KMS-11 (cell line): ENCODE data around the gene FBXO22.
"Not testable (repeated sequence)": the region's sequence is repeated elsewhere in the genome, so short reads cannot be mapped to it uniquely, and the experiment has no call there.

Source experiments
- H2AFZ ChIP-seq: fragments of 200-600 bp; sonication (generic); 2 replicates; pipeline ENCODE4 v1.6.1; 2016; ENCODE audit warnings: antibody characterized with exemption, mixed run types, low read depth
- H3K27ac ChIP-seq: fragments of 200-600 bp; sonication (generic); 2 replicates; pipeline ENCODE4 v1.6.1; 2016; ENCODE audit warnings: mild to moderate bottlenecking, mixed run types
- H3K27me3 ChIP-seq: fragments of 200-600 bp; sonication (generic); 2 replicates; pipeline ENCODE4 v1.6.1; 2017; ENCODE audit warnings: mild to moderate bottlenecking, low read depth, mixed run types, moderate library complexity; ENCODE audit not compliant: insufficient read depth
- H3K36me3 ChIP-seq: fragments of 200-600 bp; sonication (generic); 2 replicates; pipeline ENCODE4 v1.6.1; 2017; ENCODE audit warnings: mild to moderate bottlenecking, mixed run types; ENCODE audit not compliant: insufficient read depth
- H3K4me1 ChIP-seq: fragments of 200-600 bp; sonication (generic); 2 replicates; pipeline ENCODE4 v1.6.1; 2016; ENCODE audit warnings: mild to moderate bottlenecking, low read depth, mixed run types; ENCODE audit not compliant: poor library complexity, severe bottlenecking
- H3K4me2 ChIP-seq: fragments of 200-600 bp; sonication (generic); 2 replicates; pipeline ENCODE4 v1.7.0; 2016; ENCODE audit warnings: mild to moderate bottlenecking, mixed run types
- H3K4me3 ChIP-seq: fragments of 200-600 bp; sonication (generic); IDR thresholded peaks from 2 replicates; pipeline ENCODE4 v1.6.1; 2017; ENCODE audit warnings: low read depth, low read length, mixed read lengths; ENCODE audit not compliant: insufficient read depth
- H3K79me2 ChIP-seq: fragments of 200-600 bp; sonication (generic); 2 replicates; pipeline ENCODE4 v1.6.1; 2016; ENCODE audit warnings: low read depth, mixed run types; ENCODE audit not compliant: insufficient read depth
- H3K9ac ChIP-seq: fragments of 200-600 bp; sonication (generic); 2 replicates; pipeline ENCODE4 v1.6.1; 2016; ENCODE audit warnings: mild to moderate bottlenecking, mixed run types
- H4K20me1 ChIP-seq: fragments of 200-600 bp; sonication (generic); 2 replicates; pipeline ENCODE4 v1.6.1; 2016; ENCODE audit warnings: mild to moderate bottlenecking, mixed run types; ENCODE audit not compliant: insufficient read depth
- CTCF ChIP-seq: fragments of 200-600 bp; sonication (generic); conservative IDR thresholded peaks from 2 replicates; pipeline ENCODE4 v1.6.1; 2017; ENCODE audit warnings: low read depth, mild to moderate bottlenecking, antibody characterized with exemption, low read length, moderate library complexity, mixed read lengths

FBXO22 gene

GRCh38 chr15:75955720-75956119 is 52.0 kb downstream of the FBXO22 start:
- no peak for TF ChIP-seq CTCF
- no peaks in the 10 kb centered on the region for H3K4me1 ChIP-seq

DNA sequence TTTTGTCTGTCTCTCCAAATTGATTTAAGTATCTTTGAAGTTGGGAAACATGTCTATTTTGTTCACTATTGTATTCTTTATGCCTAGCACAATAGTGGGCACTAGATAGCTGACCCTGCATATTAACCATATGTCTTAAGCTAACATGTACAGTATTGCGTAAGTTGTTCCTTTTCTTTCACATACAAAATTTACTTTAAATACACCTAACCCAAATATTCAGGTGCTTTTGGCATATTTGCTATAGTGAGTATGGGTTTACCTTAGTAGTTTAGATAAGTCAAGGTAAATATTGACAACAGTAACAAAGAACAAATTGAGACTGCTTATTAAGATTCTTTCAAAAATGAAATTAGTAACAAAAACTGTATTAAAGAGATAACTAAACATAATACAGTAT is 57.7 kb downstream of the FBXO22 start:
- no peaks in the 10 kb centered on the region for H3K4me1 ChIP-seq
- no peak for TF ChIP-seq CTCF
- no peak overlapping the region for H3K9ac ChIP-seq
- no peak overlapping the region for H2AFZ ChIP-seq
- H3K79me2 ChIP-seq: no peaks in the 10 kb centered on the region
- H4K20me1 ChIP-seq: no peaks in the 10 kb centered on the region
- H3K27me3 ChIP-seq: no peaks in the 10 kb centered on the region
- no peaks in the 10 kb centered on the region for H3K36me3 ChIP-seq
- H3K27ac ChIP-seq: no peak overlapping the region
- no peak overlapping the region for H3K4me2 ChIP-seq
- H3K4me3 ChIP-seq: no peak overlapping the region

More at GRCh38 chr15:75955720-75956119, 52.0 kb downstream of the FBXO22 start:
- Histone ChIP-seq H3K36me3 (no peaks in the 10 kb centered on the region), H3K4me3 (no peak overlapping the region), H4K20me1 (no peaks in the 10 kb centered on the region), H3K79me2 (no peaks in the 10 kb centered on the region), H3K27ac (no peak overlapping the region), H2AFZ (no peak overlapping the region), H3K27me3 (no peaks in the 10 kb centered on the region), H3K9ac (no peak overlapping the region), H3K4me2 (no peak overlapping the region)

GRCh38 chr15:75966073-75966472 is 62.4 kb downstream of the FBXO22 start:
- no peaks in the 10 kb centered on the region for H4K20me1 ChIP-seq
- TF ChIP-seq CTCF: no peak
- H3K9ac ChIP-seq: no peak overlapping the region
- no peak overlapping the region for H3K4me3 ChIP-seq
- H3K27me3 ChIP-seq: no peaks in the 10 kb centered on the region
- H3K27ac ChIP-seq: no peak overlapping the region
- H3K4me1 ChIP-seq: no peaks in the 10 kb centered on the region
- H3K79me2 ChIP-seq: no peaks in the 10 kb centered on the region
- no peak overlapping the region for H2AFZ ChIP-seq
- no peak overlapping the region for H3K4me2 ChIP-seq
- H3K36me3 ChIP-seq: no peaks in the 10 kb centered on the region

DNA sequence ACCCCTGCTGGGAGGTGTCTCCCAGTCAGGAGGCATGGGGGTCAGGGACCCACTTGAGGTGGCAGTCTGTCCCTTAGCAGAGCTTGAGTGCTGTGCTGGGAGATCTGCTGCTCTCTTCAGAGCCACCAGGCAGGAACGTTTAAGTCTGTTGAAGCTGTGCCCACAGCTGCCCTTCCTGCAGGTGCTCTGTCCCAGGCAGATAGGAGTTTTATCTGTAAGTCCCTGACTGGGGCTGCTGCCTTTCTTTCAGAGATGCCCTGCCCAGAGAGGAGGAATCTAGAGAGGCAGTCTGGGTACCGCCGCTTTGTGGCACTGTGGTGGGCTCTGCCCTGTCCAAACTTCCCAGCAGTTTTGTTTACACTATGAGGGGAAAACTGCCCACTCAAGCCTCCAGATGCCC is 73.1 kb downstream of the FBXO22 start:
- H3K79me2 ChIP-seq, H3K36me3 ChIP-seq, H3K4me2 ChIP-seq, H3K4me3 ChIP-seq, H3K27me3 ChIP-seq, H3K4me1 ChIP-seq, H2AFZ ChIP-seq, H3K27ac ChIP-seq, H4K20me1 ChIP-seq, H3K9ac ChIP-seq: not testable (repeated sequence)

- H3K4me3 ChIP-seq: no peak overlapping the region
These were observed 77.6 kb downstream of the FBXO22 start for GRCh38 chr15:75981149-75981815.

More at GRCh38 chr15:75981149-75981815, 77.6 kb downstream of the FBXO22 start:
- no peak for TF ChIP-seq CTCF
- Histone ChIP-seq H3K4me2 (no peak overlapping the region), H3K79me2 (no peaks in the 10 kb centered on the region), H3K36me3 (no peaks in the 10 kb centered on the region), H3K27ac (no peak overlapping the region), H4K20me1 (no peaks in the 10 kb centered on the region), H3K4me1 (no peaks in the 10 kb centered on the region), H2AFZ (no peak overlapping the region), H3K9ac (no peak overlapping the region), H3K27me3 (no peaks in the 10 kb centered on the region)
